HG03108 (cell line): ENCODE measurements around the gene PPP2R1B.

Experiments
- ATAC-seq: cut with Tn5 transposase; IDR thresholded peaks from one replicate; pipeline ENCODE4 v1.9.1; 2021; ENCODE audit warnings: moderate library complexity; ENCODE audit not compliant: unreplicated experiment

Gene PPP2R1B

GRCh38 chr11:111698852-111699559, 67.2 kb downstream of the PPP2R1B start:
- ATAC-seq = no peak

GRCh38 chr11:111697933-111698371, 68.2 kb downstream of the PPP2R1B start:
- ATAC-seq = peak; percentile 60

- no peak for ATAC-seq
Observed at GRCh38 chr11:111696556-111696955, 69.6 kb downstream of the PPP2R1B start.

GRCh38 chr11:111694851-111695250, 71.3 kb downstream of the PPP2R1B start:
- ATAC-seq = no peak

GRCh38 chr11:111693224-111693937, 72.8 kb downstream of the PPP2R1B start:
- no peak for ATAC-seq

GRCh38 chr11:111691741-111692140, 74.4 kb downstream of the PPP2R1B start:
- ATAC-seq = no peak

GRCh38 chr11:111691176-111691575, 75.0 kb downstream of the PPP2R1B start:
- no peak for ATAC-seq

- no peak for ATAC-seq
Observed at GRCh38 chr11:111688013-111688412, 78.2 kb downstream of the PPP2R1B start.

GRCh38 chr11:111684251-111684650, 81.9 kb downstream of the PPP2R1B start:
- no peak for ATAC-seq

- ATAC-seq = no peak
Observed at GRCh38 chr11:111683806-111684205, 82.4 kb downstream of the PPP2R1B start.

- no peak for ATAC-seq
Observed at GRCh38 chr11:111680486-111681175, 85.6 kb downstream of the PPP2R1B start.
